GM21528 (cell line): ENCODE data around the gene HOXD13.

Source experiments
- ATAC-seq: cut with Tn5 transposase; IDR thresholded peaks from one replicate; pipeline ENCODE4 v1.9.1; 2021; ENCODE audit warnings: mild to moderate bottlenecking, moderate library complexity; ENCODE audit not compliant: unreplicated experiment, low FRiP score

Gene HOXD13

DNA sequence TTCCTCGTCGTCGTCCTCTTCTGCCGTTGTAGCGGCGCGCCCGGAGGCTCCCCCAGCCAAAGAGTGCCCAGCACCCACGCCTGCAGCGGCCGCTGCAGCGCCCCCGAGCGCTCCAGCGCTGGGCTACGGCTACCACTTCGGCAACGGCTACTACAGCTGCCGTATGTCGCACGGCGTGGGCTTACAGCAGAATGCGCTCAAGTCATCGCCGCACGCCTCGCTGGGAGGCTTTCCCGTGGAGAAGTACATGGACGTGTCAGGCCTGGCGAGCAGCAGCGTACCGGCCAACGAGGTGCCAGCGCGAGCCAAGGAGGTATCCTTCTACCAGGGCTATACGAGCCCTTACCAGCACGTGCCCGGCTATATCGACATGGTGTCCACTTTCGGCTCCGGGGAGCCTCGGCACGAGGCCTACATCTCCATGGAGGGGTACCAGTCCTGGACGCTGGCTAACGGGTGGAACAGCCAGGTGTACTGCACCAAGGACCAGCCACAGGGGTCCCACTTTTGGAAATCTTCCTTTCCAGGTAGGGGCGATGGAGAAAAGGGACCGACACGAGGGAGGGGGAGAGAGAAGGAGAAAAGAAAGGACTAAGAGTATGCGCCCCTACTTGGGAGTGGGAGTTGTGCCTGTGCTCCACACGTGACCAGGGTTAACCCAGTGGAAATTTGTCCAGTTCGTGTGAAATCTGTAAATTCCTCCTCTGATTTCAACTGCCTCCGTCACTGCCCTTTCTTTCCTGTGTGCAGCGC is 800 bp downstream of the HOXD13 start:
- no peak for ATAC-seq

DNA sequence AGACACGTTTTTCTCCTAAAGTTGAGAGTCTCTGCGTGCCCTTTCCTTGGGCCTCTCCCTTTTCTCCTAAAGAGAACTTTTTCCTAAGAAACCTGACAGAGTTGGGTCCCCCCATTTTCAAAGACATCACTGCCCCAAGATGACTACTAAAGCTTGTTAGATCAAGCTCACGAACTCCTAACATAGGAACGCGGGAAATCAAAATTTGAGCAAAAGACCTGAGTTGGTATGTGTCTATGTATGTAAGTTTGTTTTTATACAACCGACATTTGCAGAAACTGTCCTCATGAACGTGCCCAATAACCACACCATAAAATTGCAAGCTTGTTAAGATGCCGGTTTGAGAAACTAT is 1.4 kb downstream of the HOXD13 start:
- ATAC-seq: no peak

DNA sequence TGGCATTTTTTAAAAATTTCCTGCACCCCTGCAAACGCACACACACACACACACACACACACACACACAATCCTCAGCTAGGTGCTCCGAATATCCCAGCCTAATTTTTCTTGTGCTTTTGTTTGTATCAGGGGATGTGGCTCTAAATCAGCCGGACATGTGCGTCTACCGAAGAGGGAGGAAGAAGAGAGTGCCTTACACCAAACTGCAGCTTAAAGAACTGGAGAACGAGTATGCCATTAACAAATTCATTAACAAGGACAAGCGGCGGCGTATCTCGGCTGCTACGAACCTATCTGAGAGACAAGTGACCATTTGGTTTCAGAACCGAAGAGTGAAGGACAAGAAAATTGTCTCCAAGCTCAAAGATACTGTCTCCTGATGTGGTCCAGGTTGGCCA is 1.8 kb downstream of the HOXD13 start:
- no peak for ATAC-seq

DNA sequence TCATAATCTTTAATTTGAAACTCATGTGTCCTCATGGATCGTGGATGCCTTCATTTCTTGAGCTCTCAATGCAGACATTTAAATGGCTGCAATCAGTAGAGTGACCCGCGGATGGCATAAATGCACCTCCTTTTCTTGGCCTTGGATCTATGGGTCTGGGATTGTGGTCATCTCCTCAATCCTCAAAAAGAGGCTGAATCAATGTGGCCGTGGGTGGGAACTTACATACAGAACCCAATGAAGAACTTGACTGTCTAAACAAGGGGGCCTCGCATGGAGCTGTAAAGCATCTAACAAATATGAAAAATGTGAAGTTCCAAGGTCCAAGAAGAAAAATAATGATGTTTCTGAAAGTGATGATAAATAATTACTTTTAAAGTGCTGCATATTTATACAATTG is 2.9 kb downstream of the HOXD13 start:
- ATAC-seq: no peak

DNA sequence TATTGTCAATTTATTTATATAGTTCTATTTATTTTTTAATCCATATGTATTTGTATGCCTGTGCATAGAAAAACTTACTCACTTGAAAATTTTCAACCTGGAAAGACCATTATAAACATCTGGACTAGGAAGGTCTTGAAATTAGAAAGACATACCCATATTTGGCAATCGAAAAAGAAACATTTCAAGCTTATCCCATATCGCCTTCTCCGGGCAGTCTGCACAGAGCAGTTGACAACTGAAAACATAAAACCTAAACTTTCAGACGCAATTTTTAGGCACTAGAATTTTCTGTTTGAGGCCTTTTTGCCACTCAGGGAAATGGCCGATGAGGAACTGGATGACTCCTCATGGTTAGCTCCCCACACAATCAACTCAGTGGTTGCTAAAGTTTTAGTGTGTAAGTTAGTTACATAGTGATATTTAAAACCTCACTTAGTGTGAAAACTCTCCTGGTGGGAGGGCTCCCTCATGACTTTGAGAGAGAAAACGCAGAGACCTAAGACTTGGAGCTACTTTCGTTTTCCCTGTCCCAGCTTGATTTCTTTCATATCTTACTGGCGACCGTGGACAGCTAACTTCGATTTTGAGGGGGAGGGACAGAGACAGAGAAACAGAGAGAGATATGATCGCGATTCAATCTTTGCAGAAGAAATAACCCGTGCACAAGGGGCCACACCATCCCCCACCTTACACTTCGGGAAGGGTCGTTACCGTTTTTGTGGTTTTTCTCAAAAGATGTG is 3.9 kb downstream of the HOXD13 start:
- ATAC-seq: no peak

DNA sequence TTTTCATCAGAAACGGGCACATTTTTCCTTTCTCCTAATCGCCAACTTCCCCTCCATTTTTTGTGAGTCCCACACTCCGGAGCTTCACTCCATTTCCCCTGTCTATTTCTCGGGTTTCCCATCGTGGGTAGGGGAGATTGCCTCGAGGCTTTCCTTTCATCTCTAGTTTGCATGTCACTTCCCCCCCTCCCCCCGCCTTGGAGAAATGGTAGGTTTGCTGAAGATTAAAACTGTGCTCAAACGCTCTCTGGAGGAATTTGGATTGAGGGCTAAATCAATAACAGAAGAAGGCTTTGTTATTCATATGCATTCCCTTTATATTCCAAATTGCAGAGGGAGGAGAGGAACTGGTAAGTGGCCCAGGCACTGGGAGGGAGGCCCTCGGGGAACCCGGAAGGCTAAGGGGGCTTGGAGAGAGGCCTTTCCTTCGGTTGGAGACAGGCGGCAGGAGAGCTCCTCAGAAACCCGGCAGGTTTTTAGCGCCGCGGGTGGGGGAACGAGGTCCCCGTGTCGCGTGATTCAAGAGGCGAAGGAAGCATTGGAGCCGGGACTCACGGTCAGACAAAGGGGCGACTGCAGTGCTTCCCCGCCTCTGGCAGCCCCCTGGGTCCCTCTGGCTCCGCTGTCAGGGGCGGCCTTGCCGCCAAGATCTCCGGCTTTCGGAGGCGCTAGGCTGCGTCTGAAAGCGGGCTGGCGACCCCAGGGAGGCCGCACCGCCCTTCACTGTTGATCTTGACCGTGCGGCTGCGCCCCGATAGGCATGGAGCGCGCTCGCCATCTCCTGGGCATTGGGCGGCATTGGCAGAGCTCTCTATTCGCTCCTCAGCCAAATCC is 4.7 kb downstream of the HOXD13 start:
- ATAC-seq: peak; percentile 83

DNA sequence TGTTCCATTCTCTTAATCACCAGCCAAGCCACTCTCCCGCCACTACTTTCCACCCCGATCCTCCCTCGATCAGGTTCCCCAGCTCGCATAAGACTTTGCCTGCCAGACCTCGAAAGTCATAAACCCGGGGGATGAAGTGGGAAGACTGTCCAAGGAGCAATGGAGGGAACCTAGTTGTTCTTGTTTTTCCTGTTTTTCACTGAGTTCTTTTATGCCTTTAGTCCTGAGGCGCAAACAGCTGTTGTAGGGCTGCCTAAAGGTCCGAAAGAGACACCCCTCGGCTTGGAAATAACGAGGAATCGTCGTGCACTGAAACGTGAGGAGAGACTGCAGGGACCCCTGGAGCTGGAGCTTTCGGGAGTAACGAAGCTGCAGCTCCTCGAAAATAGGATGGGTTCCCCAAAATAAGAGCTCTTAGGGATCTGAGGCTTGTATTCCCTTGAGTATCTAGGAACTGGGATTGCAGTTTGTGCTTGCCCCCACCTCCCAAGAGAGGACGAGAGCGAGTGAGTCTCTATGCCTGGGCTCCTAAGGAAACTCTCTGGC is 5.4 kb downstream of the HOXD13 start:
- ATAC-seq: no peak

DNA sequence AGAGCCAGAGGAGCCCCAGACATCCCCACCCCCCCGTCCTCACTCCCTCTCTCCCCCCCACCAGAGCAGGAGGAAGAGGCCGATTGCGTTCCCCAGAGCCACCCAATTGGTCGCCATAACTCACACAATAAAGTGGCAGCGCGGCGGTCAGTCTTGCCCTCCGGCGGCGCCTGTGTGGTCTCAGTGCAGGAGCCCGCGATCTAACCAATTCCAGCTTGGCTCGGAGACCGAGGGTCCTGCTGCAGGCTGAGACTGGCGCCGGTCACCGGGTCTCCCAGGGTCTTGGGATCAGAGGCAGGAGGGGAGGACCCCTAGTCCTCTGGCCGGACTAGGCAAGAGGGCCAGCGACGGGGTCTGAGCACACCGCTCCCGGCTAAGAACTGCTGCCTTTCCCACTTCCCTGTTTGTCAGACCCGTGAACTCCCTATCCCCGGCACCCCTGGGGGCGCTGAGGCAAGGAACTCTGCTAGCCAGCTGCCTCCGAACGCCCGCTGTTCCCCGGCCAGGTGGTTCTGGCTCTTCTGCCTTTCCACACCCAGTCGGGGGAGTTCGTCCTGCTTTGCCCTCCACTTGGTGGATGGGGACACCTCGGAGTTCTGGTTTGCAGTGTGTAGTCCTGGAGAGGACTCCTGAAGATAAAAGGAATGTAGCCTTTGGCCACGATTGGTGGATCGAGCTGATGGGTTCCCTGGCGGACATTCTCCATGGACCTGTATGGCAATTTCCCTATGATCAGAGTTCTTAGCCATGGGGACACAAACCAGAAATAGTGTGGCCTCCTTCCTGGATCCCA is 6.0 kb downstream of the HOXD13 start:
- ATAC-seq: no peak

DNA sequence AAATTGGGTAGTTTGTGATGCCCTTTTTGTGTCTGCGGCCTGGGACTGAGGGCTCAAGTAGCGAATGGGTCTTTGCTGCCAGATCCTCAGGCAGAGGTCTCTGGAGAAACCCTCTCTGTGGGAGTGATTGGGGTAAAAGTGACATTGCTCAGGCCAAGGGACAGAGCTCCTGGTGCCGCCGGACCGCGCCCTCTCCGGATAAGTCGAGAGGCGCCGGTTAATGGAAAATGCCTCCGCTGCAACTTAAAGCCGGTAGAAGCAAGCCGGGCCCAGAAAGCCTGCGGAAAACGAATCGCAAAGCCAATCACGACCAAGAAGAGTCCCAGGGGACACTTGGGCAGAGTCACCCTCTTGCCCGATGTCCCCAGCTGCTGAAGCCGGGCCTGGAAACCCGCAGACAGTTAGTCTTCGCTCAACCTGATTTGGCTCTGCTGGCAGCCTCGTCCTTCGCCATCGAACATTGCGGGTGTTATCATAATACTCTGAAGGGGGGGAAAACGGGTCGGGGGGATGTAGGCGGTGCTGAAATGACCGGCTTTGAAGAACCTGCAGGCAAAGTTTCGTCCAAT is 6.7 kb downstream of the HOXD13 start:
- ATAC-seq: no peak

DNA sequence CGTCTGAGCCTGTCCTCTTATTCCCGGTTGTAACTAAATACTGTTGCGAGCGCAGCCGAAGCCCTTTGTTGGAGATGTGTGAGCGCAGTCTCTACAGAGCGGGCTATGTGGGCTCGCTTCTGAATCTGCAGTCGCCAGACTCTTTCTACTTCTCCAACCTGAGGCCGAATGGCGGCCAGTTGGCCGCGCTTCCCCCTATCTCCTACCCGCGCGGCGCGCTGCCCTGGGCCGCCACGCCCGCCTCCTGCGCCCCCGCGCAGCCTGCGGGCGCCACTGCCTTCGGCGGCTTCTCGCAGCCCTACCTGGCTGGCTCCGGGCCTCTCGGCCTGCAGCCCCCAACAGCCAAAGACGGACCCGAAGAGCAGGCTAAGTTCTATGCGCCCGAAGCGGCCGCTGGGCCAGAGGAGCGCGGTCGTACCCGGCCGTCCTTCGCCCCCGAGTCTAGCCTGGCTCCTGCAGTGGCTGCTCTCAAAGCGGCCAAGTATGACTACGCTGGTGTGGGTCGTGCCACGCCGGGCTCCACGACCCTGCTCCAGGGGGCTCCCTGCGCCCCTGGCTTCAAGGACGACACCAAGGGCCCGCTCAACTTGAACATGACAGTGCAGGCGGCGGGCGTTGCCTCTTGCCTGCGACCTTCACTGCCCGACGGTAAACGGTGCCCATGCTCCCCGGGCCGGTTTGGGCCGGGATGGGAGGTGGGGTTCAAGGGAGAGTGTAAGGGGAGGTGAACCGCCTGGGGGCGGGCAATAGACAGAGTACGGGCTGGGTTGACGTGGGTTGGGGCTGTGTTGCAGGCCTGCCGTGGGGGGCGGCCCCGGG is 7.4 kb downstream of the HOXD13 start, which contains the start of gene HOXD12:
TSS of gene HOXD12 (plus strand) at position 68 of the 819 bp plus-strand sequence. CDS start at position 75, 7 bp downstream.
- ATAC-seq: no peak

DNA sequence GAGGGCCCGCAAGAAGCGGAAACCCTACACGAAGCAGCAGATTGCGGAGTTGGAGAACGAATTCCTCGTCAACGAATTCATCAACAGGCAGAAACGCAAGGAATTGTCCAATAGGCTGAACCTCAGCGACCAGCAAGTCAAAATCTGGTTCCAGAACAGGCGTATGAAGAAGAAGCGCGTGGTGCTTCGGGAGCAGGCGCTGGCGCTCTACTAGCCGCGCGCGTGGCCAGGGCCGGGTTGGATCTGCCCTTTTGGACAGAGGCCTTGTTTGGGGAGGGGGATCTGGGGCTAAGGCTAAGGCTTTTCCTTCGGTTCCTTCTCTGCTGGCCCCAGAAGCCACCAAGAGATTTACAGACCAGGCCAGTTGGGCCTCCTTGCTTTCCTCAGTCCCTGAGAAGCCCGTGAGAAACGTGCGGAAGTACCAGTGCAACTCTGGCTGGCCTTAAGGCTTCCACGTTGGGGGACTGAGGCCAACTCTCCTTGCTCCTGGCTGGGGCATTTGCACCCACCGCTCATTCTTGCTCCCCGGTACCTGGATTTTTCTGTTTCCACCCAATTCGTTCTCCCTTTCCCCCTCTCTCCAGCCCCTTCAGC is 8.1 kb downstream of the HOXD13 start:
- ATAC-seq: no peak

DNA sequence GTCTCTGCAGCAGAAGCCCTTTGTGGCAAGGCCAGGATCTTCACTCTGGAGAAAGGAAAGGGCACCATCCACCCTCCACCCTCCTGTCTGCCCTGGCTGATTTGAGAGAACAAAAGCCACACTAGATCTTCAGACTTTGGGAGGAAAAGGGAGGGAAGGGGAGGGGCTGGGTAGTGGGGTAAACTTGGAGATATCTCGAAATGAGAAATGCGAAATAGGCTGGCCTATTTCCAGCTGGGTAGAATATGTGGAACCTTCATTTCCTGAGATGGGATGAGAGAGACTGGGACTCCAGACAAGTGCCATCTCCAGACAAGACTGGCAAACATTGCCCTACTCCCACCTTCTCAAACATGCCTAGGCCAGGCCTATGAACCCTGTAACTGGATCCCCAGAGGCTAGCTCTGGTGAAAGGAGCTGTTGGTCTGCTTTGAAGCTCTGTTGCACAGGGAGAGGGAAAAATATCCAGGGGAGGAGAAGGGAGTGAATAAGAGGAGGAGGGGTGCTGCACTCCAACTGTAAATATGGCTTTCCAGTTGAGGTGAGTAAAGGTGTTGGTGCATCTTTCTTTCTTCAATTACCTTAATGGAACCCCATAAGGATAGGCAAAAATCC is 8.8 kb downstream of the HOXD13 start:
- no peak for ATAC-seq

DNA sequence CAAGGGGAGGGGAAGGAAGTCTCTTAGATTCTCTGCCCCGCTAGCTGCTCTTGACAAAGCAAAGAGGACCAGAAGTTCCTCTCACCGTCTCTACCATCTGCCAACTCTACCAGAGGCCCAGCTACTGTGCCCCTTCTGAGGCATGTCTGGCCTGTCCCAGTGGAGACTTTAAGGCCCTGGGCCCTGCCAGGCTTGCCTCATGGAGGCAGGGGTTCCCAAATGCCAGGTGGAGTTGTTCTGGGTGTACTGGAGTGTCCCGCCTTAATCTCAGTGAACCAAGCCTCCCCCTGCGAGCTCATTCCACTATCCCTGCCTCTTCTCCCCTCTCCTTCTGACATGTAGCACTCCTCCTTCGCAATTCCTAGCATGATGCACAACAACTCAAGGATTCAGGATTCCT is 9.3 kb downstream of the HOXD13 start:
- no peak for ATAC-seq

DNA sequence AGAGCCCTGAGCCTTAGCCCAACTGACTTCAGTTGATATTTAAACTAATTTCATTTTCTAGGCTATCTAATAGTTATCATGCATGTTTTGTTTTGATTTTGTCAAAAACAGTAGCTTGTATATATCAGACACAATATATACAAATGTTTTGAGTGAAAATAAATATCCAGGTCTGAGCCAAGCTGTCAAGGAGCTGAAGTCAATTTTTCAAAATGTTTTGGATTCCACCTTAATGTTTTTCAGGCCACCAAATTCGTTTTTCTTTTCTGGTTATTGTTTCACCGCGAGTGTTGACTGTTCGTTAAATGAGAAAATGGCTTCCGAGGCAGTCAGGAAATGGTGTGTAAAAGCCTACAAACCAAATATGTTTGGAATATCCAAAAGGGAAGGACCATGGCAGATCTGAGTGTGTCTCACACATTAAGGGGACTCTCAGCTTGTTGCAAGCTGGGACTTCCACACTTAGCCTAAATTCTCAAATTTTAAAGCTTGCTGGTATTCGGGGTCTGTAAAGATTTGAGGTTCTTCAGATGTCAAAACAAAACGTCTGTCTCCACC is 9.9 kb downstream of the HOXD13 start:
- ATAC-seq: no peak

DNA sequence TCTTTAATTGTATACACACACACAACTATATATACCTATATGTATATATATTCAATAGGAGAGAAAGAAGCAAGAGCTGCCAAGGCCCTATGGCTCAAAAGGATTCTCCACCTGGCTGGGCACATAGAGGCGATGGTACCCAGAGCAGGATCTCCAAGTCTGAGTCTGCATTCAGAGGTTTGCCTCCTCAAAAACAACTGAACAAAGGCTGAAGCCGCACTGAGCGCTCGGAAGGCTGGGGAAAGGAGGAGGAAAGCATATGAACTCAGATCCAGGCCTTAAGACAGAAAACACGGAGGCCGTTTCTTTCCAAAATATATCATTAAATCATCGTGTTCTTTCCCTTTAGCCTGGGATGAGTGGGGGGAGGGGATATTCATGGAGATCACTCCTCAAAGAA is 10.7 kb downstream of the HOXD13 start:
- no peak for ATAC-seq

DNA sequence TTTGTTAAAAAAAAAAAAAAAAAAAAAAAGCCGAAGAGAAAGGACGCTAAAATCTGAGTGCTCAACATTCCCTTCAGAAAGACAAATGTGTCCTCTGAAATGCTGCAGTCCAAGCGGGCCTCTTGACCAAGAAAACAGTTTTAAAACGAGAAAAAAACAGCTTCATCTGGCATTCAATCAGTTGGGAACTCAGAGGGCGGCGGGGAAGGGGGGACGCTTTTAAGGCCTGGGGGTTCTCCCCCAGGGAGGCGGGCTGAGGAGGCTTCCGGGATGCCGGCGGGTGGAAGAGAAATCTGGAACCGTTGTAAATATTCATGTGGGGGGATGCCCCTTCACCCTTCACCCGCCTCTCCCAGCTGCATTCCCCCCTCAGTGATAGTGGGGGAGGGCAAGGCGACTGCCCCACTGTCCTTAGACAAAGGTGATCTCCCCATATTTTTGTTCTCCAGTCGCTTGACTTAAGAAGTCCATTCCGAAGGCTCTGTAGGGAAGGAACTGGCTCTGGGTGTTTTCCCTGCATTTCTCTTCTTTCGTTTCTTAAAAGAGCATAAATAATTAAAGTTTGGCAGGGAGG is 11.3 kb downstream of the HOXD13 start:
- no peak for ATAC-seq

DNA sequence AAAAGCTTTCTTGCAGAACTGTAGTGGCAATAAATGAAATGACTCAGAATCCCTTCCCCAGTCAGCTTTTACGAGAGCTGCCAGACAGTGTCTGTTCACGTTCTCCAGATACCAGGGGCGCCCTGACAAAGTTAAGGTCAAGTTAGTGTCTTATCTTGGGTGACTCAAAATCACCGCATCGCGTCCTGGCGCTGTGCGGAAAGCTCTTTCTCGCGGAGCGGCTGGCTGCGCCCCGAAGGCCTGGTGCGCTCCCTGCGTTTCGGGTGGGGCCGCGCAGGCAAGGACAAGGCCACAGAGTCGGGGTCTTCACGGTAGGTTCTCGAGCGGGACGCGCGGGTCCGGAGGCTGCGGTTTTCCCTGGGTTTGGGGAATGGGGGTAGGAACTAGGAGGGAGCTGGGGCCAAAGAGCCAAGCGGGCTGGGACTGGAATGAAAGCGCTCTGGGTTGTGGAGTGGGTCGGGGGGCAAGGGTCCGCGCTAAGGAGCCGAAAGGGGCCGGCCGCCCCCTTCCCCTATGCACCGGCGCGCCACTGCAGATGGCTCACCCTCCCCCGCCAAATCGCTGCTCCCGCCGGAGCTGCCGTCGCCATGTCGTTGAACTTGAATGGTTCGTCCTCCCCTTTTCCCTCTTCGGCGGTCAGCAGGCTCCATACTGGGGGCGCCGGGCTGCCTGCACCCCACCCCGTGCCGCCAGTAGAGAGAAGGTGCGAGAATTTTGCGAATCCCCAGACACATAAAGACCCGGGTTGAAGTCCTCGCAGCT is 12.0 kb downstream of the HOXD13 start:
- no peak for ATAC-seq
